GM18858 (cell line): ENCODE data around the gene B9D1.
A peak's percentile ranks its signal among the peaks of the same experiment; 100 is the strongest.

Experiments
- ATAC-seq: cut with Tn5 transposase; IDR thresholded peaks from one replicate; pipeline ENCODE4 v1.9.1; 2021; ENCODE audit not compliant: unreplicated experiment

B9D1 gene

GRCh38 chr17:19362277-19363113, at the start of gene B9D1:
Gene B9D1 (minus strand): TSS chr17:19362723. CDS start chr17:19362569, 154 bp downstream.
- ATAC-seq = peak; percentile 60

GRCh38 chr17:19411631-19412030, 49.1 kb upstream of the B9D1 start:
- ATAC-seq = no peak

GRCh38 chr17:19410875-19411620, 48.5 kb upstream of the B9D1 start, which contains the start of gene RNF112:
Gene RNF112 (plus strand): TSS chr17:19411232. CDS start chr17:19411409, 177 bp downstream.
- no peak for ATAC-seq

GRCh38 chr17:19410091-19410490, 47.6 kb upstream of the B9D1 start:
- no peak for ATAC-seq

- ATAC-seq = no peak
Measured at GRCh38 chr17:19409509-19409908, 47.0 kb upstream of the B9D1 start.

GRCh38 chr17:19409066-19409465, 46.5 kb upstream of the B9D1 start:
- no peak for ATAC-seq

- ATAC-seq = no peak
Measured at GRCh38 chr17:19408346-19408710, 45.8 kb upstream of the B9D1 start.

- ATAC-seq = no peak
Measured at GRCh38 chr17:19407601-19408345, 45.2 kb upstream of the B9D1 start.

- ATAC-seq = no peak
Measured at GRCh38 chr17:19405114-19405513, 42.6 kb upstream of the B9D1 start.

- no peak for ATAC-seq
Measured at GRCh38 chr17:19404264-19404663, 41.7 kb upstream of the B9D1 start.

- ATAC-seq = no peak
Measured at GRCh38 chr17:19403021-19403420, 40.5 kb upstream of the B9D1 start.

- no peak for ATAC-seq
Measured at GRCh38 chr17:19402171-19402570, 39.6 kb upstream of the B9D1 start.

GRCh38 chr17:19401321-19402010, 38.9 kb upstream of the B9D1 start:
- no peak for ATAC-seq

GRCh38 chr17:19399750-19400450, 37.4 kb upstream of the B9D1 start:
- no peak for ATAC-seq

GRCh38 chr17:19398301-19399181, 36.0 kb upstream of the B9D1 start:
- no peak for ATAC-seq

GRCh38 chr17:19397556-19398041, 35.1 kb upstream of the B9D1 start:
- no peak for ATAC-seq

GRCh38 chr17:19392303-19392702, 29.8 kb upstream of the B9D1 start:
- ATAC-seq = no peak

GRCh38 chr17:19391432-19391831, 28.9 kb upstream of the B9D1 start:
- ATAC-seq = no peak

GRCh38 chr17:19390951-19391350, 28.4 kb upstream of the B9D1 start:
- ATAC-seq = no peak
